Psoas muscle (tissue), 8 donors: Measurements from ENCODE around the gene ARSB. TPM values are rescaled to one million over a fixed set of nuclear protein-coding genes. Genes with fewer than 3 reads are reported as not detected.

Source experiments
- ATAC-seq, 4 donors: fragments of 200-7000 bp; cut with Tn5 transposase; one replicate each; pipeline ENCODE4 v1.9.1; 2020; ENCODE audit warnings: moderate library complexity in 3 of 4, mild to moderate bottlenecking in 2 of 4
- DNase-seq, 2 donors: peaks; one replicate each; pipeline ENCODE4 v3.0.0-alpha.2; 2020
- H3K27ac ChIP-seq: fragments of 200-600 bp; one replicate; pipeline ENCODE4 v1.8.0; 2022
- H3K27me3 ChIP-seq, 3 donors: fragments of 200-600 bp in 1 of 3; one replicate each; pipeline versions ENCODE4 v1.6.1 to v1.8.0; 2013 to 2022; ENCODE audit warnings: low read length in 2 of 3, mild to moderate bottlenecking in 2 of 3, moderate library complexity in 1 of 3; ENCODE audit not compliant: insufficient read depth in 3 of 3
- H3K36me3 ChIP-seq, 2 donors: fragments of 200-600 bp in 1 of 2; one replicate each; pipeline versions ENCODE4 v1.6.1 to v1.8.0; 2013 to 2022; ENCODE audit warnings: low read depth in 1 of 2, mild to moderate bottlenecking in 1 of 2, moderate library complexity in 1 of 2; ENCODE audit not compliant: insufficient read depth in 1 of 2
- H3K4me1 ChIP-seq: fragments of 200-600 bp; one replicate; pipeline ENCODE4 v1.8.0; 2022
- H3K4me3 ChIP-seq: fragments of 200-600 bp; one replicate; pipeline ENCODE4 v1.8.0; 2022; ENCODE audit warnings: mild to moderate bottlenecking
- H3K9me3 ChIP-seq: fragments of 200-600 bp; one replicate; pipeline ENCODE4 v1.8.0; 2022
- WGBS, 3 donors: extraction: QIAGEN DNeasy Blood & Tissue Kit; methylation state at CpG; one replicate each; pipeline versions ENCODE4 v1.1.6 to v1.1.7; 2013; 5-methylcytosine and 5-hydroxymethylcytosine counted together
- intact Hi-C, 2 donors: fragments of 100-400 bp; cut with DNase I; formaldehyde crosslinking; loops; one replicate each; pipeline versions ENCODE4 v1.11.0 to v1.14.2; 2022
- polyA plus RNA-seq, 3 donors: library from polyadenylated mRNA; stranded (reverse); fragments of 200-250 nt; gene quantifications; one replicate each; pipeline ENCODE4 v1.2.3, GENCODE V29; 2013
- total RNA-seq, 4 donors: library from RNA; stranded (reverse); fragmentation: NEBNext Ultra II Directional in 2 of 4; extraction: Animal tissue kit (Norgen Biotek cat#: 25700) in 2 of 4; gene quantifications; one replicate each; pipeline versions ENCODE4 v1.2.1 to v1.2.4, GENCODE V29; 2021 to 2023
- TF ChIP-seq, protein P1 (sequence below): fragments of 200-600 bp; IDR thresholded peaks from one replicate; pipeline ENCODE4 v1.8.0; 2022; ENCODE audit warnings: antibody characterized with exemption
- donor health status: healthy with polysubstance abuse.
- donor health status: DM: no; HTN: no; CAD: no; lungs with moderate emphysema.
- donor health status: Bipolar disorder and iron deficiency.
- donor health status: healthy.
- donor health status: DM: yes; HTN: yes; CAD: no.
- donor health status: DM: no; HTN: no; CAD: no.
- donor health status: DM: no; HTN: no; CAD: no.
- donor health status: DM: yes; HTN: yes; CAD: no.

The ARSB gene
- total and polyA plus RNA-seq, 7 donors: 1.3 to 6.5 (median 3.6) TPM

GRCh38 chr5:78795757-78796156 lies 189.4 kb downstream of the ARSB start:
- TF ChIP-seq, protein P1, sequence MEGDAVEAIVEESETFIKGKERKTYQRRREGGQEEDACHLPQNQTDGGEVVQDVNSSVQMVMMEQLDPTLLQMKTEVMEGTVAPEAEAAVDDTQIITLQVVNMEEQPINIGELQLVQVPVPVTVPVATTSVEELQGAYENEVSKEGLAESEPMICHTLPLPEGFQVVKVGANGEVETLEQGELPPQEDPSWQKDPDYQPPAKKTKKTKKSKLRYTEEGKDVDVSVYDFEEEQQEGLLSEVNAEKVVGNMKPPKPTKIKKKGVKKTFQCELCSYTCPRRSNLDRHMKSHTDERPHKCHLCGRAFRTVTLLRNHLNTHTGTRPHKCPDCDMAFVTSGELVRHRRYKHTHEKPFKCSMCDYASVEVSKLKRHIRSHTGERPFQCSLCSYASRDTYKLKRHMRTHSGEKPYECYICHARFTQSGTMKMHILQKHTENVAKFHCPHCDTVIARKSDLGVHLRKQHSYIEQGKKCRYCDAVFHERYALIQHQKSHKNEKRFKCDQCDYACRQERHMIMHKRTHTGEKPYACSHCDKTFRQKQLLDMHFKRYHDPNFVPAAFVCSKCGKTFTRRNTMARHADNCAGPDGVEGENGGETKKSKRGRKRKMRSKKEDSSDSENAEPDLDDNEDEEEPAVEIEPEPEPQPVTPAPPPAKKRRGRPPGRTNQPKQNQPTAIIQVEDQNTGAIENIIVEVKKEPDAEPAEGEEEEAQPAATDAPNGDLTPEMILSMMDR: no peak
- intact Hi-C loops: no loop called here
- DNase-seq: no peak
- ATAC-seq: no peak
- H3K4me1 ChIP-seq: no peaks in the 10 kb centered on the region
- H3K9me3 ChIP-seq: no peaks in the 10 kb centered on the region
- no peak overlapping the region for H3K4me3 ChIP-seq
- no peaks in the 10 kb centered on the region for H3K36me3 ChIP-seq
- WGBS, 3 donors: 92 to 98% (median 97%) methylated on average over 2 of the region's 2 CpGs
- no peaks in the 10 kb centered on the region for H3K27me3 ChIP-seq
- H3K27ac ChIP-seq: no peak overlapping the region

DNA sequence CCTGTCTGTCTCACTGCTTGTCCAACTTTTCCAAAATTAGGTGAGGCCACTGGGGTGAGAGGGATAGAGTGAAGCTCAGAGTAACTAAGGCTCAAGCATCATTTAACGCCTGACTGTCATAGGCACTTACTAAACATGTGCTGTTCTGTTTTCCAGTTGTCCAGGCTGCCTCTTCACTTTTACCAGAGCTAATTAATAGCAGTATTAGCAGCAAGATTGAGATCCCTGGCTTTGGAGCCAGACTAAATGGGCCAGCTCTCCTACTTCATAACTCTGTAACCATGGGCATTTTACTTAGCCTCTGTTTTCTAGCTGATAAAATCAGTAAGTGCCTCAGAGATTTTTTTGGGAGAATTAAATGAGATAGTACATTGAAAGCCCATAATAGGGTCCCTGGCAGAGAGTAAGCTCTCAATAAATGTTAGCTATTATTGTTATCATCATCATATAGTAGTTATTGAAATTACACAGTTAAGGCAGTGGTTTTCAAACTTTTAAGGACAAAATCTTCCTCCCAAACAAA lies 190.4 kb downstream of the ARSB start:
- intact Hi-C loops: no loop called here
- ATAC-seq (no peak), DNase-seq (no peak)
- Histone ChIP-seq H3K4me3 (no peak overlapping the region), H3K27me3 (no peaks in the 10 kb centered on the region), H3K27ac (no peak overlapping the region), H3K36me3 (no peaks in the 10 kb centered on the region), H3K4me1 (no peaks in the 10 kb centered on the region), H3K9me3 (no peaks in the 10 kb centered on the region)
- TF ChIP-seq, protein P1: no peak
- 83 to 100% (median 93%) methylated on average over 1 of the region's 1 CpG for WGBS, 3 donors

GRCh38 chr5:78793907-78794662 lies 191.0 kb downstream of the ARSB start:
- no peaks in the 10 kb centered on the region for H3K27me3 ChIP-seq
- H3K4me1 ChIP-seq: no peaks in the 10 kb centered on the region
- intact Hi-C loops: no loop called here
- no peaks in the 10 kb centered on the region for H3K36me3 ChIP-seq
- H3K4me3 ChIP-seq: no peak overlapping the region
- 84 to 89% (median 85%) methylated on average over 7 of the region's 7 CpGs for WGBS, 3 donors
- TF ChIP-seq, protein P1: no peak
- ATAC-seq: no peak
- DNase-seq: no peak
- H3K9me3 ChIP-seq: no peaks in the 10 kb centered on the region
- no peak overlapping the region for H3K27ac ChIP-seq

GRCh38 chr5:78792345-78793055 lies 192.6 kb downstream of the ARSB start:
- H3K4me1 ChIP-seq: no peaks in the 10 kb centered on the region
- H3K4me3 ChIP-seq: no peak overlapping the region
- H3K9me3 ChIP-seq: no peaks in the 10 kb centered on the region
- no peaks in the 10 kb centered on the region for H3K27me3 ChIP-seq
- H3K27ac ChIP-seq: no peak overlapping the region
- TF ChIP-seq, protein P1: no peak
- ATAC-seq (no peak), DNase-seq (no peak)
- H3K36me3 ChIP-seq: no peaks in the 10 kb centered on the region
- WGBS, 3 donors: 87 to 93% (median 89%) methylated on average over 10 of the region's 10 CpGs
- intact Hi-C loops: no loop called here
